NCI-H345 treated with DMSO at 0.1 percent for 48 hours (cell line): Measurements from ENCODE around the gene STARD10.

Source experiments
- DNase-seq: peaks from one replicate; lab custom pipeline; 2025; ENCODE audit not compliant: unreplicated experiment; lab: John Stamatoyannopoulos, UW

STARD10 gene

GRCh38 chr11:72781313-72782080 lies 12.3 kb downstream of the STARD10 start:
- DNase-seq, result peak; percentile 14

GRCh38 chr11:72781063-72781312 lies 12.9 kb downstream of the STARD10 start:
- DNase-seq, result no peak

- no peak for DNase-seq
These were observed 13.4 kb downstream of the STARD10 start for GRCh38 chr11:72780296-72781062.

GRCh38 chr11:72779495-72780128 lies 14.2 kb downstream of the STARD10 start:
- no peak for DNase-seq

GRCh38 chr11:72778535-72779494 lies 15.0 kb downstream of the STARD10 start:
- DNase-seq, result no peak

GRCh38 chr11:72777755-72778278 lies 16.0 kb downstream of the STARD10 start:
- no peak for DNase-seq

- DNase-seq, result no peak
These were observed 16.7 kb downstream of the STARD10 start for GRCh38 chr11:72776844-72777754.

GRCh38 chr11:72776117-72776843 lies 17.6 kb downstream of the STARD10 start:
- no peak for DNase-seq

- no peak for DNase-seq
These were observed 18.3 kb downstream of the STARD10 start for GRCh38 chr11:72775288-72776110.

- DNase-seq, result no peak
These were observed 19.3 kb downstream of the STARD10 start for GRCh38 chr11:72774499-72774898.

- DNase-seq, result no peak
These were observed 20.2 kb downstream of the STARD10 start for GRCh38 chr11:72773696-72774095.

- DNase-seq, result no peak
These were observed 20.6 kb downstream of the STARD10 start for GRCh38 chr11:72773291-72773690.

GRCh38 chr11:72772059-72772458 lies 21.8 kb downstream of the STARD10 start:
- no peak for DNase-seq

GRCh38 chr11:72771507-72771906 lies 22.3 kb downstream of the STARD10 start:
- no peak for DNase-seq

GRCh38 chr11:72770799-72771198 lies 23.0 kb downstream of the STARD10 start:
- peak; percentile 64 for DNase-seq

GRCh38 chr11:72769680-72770079 lies 24.2 kb downstream of the STARD10 start:
- no peak for DNase-seq

GRCh38 chr11:72768581-72768980 lies 25.3 kb downstream of the STARD10 start:
- no peak for DNase-seq
